Stimulated activated effector memory CD8-positive, alpha-beta T cell treated with anti-CD3 and anti-CD28 coated beads, Interleukin-12 subunit alpha, Interleukin-12 subunit beta, amount 100 ng/mL, for 72 hours (primary cell): Measurements from ENCODE around the gene PRKG1.

Experiments
- ATAC-seq: fragments of 150-1000 bp; cut with Tn5 transposase; 2 replicates; pipeline ENCODE4 v1.10.0; 2021
- DNase-seq, 2 donors: peaks; one replicate each; pipeline ENCODE4 v3.0.0; 2021 to 2022; ENCODE audit warnings: low spot score in 2 of 2
- H3K27ac Mint-ChIP-seq: one replicate; pipeline ENCODE4 v1.8.0; 2022; ENCODE audit warnings: mild to moderate bottlenecking, mixed read lengths
- H3K36me3 Mint-ChIP-seq: one replicate; pipeline ENCODE4 v1.8.0; 2022; ENCODE audit warnings: mild to moderate bottlenecking, mixed read lengths
- H3K4me1 Mint-ChIP-seq: one replicate; pipeline ENCODE4 v1.8.0; 2022; ENCODE audit warnings: mixed read lengths
- H3K4me3 Mint-ChIP-seq: one replicate; pipeline ENCODE4 v1.8.0; 2022; ENCODE audit warnings: mild to moderate bottlenecking, mixed read lengths
- H3K9me3 Mint-ChIP-seq: one replicate; pipeline ENCODE4 v1.8.0; 2022; ENCODE audit warnings: mixed read lengths

The PRKG1 gene

DNA sequence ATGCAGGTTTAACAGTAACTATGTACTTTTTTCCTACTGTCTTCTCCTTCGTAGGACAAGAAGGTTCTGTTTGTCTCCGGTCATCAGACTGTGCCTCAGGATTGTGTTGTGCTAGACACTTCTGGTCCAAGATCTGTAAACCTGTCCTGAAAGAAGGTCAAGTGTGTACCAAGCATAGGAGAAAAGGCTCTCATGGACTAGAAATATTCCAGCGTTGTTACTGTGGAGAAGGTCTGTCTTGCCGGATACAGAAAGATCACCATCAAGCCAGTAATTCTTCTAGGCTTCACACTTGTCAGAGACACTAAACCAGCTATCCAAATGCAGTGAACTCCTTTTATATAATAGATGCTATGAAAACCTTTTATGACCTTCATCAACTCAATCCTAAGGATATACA lies 1242.2 kb downstream of the PRKG1 start:
- no peaks in the 10 kb centered on the region for H3K4me1 Mint-ChIP-seq
- no peaks in the 10 kb centered on the region for H3K9me3 Mint-ChIP-seq
- no peak for ATAC-seq
- no peak overlapping the region for H3K27ac Mint-ChIP-seq
- no peak overlapping the region for H3K4me3 Mint-ChIP-seq
- DNase-seq, result no peak
- peaks cover 6% of the 10 kb centered on the region for H3K36me3 Mint-ChIP-seq

DNA sequence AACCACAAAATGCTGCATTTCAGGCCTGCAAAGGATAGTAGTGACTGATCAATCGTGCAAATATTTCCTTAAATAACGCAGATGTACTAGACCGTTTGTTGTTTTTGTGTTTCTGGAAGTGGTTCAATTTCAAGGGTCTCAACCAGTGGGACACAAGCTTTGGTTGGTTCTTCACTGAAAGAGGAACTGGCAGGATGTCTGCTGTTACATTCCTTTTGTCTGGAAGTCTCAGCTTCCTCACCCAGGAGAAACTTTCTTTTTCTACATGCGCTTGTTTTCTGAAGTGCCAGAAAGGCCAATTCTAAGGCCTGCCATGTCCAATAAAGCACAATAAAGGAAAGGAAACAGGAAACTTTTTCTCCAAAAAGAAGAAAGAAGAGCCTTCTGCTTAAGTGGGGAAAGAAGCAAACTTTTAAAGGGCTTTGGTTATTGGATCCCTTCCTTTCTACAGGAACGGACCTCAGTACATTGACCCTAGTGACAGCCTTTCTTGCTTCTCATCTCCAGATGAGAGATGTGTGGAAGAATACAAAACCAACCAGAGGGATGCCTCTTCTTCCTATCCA lies 1243.9 kb downstream of the PRKG1 start:
- Mint-ChIP-seq H3K9me3 (peaks cover 5% of the 10 kb centered on the region), H3K27ac (no peak overlapping the region), H3K4me3 (no peak overlapping the region), H3K36me3 (peaks cover 6% of the 10 kb centered on the region), H3K4me1 (no peaks in the 10 kb centered on the region)
- no peak for DNase-seq
- ATAC-seq, result no peak

DNA sequence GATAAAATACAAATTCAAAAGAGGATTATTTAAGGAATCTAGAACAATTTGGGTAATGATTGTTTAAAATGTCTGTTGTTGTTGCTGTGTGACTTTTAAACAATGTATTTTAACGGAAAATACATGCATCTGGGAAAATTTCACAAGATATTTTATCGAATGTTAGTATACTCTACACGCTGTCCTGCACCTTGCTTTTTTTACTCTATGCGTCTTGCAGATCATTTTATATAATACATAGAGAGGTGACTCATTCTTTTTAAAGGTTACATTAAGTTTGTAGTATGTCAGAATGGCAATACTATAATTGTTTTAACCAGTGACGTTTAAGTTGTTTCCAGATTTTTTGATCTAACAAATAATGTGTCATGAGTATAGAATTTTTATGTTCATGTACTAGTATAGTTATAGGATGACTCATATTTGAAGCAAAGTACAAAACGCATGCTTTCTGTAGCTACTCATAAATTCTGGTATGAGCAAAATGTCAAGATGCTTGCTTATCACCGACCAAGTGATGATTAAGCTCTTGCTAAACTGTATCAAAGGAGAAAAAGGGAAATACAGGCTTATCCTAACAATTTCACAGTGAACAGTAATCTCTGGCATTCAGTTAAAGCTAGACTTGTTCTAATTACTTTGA lies 1244.7 kb downstream of the PRKG1 start:
- H3K27ac Mint-ChIP-seq, result no peak overlapping the region
- H3K9me3 Mint-ChIP-seq, result peaks cover 8% of the 10 kb centered on the region
- DNase-seq (no peak), ATAC-seq (no peak)
- no peaks in the 10 kb centered on the region for H3K4me1 Mint-ChIP-seq
- peaks cover 6% of the 10 kb centered on the region for H3K36me3 Mint-ChIP-seq
- no peak overlapping the region for H3K4me3 Mint-ChIP-seq

DNA sequence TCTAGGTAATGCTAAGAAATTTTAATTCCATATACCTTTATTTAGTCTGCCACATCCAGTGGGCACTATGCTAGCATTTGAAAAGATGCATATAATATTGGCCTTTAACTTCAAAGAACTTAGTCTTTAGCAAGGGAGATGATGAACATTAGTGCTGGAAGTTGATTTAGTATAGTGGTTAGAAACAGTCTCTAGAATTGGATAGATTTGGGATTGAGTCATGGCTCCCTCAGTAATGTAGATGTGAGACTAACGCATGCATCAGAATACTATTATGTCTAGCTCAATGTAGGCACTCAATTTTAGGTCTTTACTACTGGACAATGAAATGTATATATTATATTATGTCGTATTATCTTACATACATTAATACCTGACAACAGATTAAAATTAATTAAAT lies 1245.6 kb downstream of the PRKG1 start:
- peaks cover 8% of the 10 kb centered on the region for H3K9me3 Mint-ChIP-seq
- no peaks in the 10 kb centered on the region for H3K4me1 Mint-ChIP-seq
- no peak overlapping the region for H3K4me3 Mint-ChIP-seq
- H3K27ac Mint-ChIP-seq, result no peak overlapping the region
- no peak for ATAC-seq
- DNase-seq, result no peak
- H3K36me3 Mint-ChIP-seq, result no peaks in the 10 kb centered on the region

DNA sequence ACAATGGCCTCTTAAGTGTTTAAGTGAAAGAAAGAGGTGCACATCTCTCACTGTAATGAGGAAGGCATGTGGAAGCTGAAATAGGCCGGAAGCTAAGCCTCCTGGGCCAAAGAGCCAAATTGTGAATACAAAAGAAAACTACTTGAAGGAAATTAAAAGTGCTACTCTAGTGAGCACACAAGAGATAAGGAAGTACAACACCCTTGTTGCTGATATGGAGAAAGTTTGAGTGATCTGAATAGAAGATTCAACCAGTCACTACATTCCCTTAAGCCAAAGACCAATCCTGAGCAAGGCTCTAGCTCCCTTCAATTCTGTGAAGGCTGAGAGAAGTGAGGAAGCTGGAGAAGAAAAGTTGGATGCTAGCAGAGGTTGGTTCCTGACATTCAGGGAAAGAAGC lies 1248.0 kb downstream of the PRKG1 start:
- Mint-ChIP-seq H3K4me1 (no peaks in the 10 kb centered on the region), H3K4me3 (no peak overlapping the region), H3K27ac (no peak overlapping the region), H3K36me3 (no peaks in the 10 kb centered on the region), H3K9me3 (peaks cover 12% of the 10 kb centered on the region)
- DNase-seq, result no peak
- no peak for ATAC-seq

DNA sequence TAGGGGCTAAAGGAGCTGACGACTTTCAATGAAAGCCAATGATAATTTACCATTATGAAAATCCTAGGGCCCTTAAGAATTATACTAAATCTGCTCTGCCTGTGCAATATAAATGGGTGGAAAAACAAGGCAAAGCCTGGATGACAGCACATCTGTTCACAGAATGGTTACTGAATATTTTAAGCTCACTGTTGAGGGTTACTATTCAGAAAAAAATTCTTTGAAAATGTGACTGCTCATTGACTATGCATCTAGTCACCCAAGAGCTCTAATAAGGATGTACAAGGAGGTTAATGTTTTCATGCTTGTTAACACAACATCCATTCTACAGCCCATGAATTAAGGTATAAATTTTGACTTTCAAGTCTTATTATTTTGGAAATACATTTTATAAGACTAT lies 1248.6 kb downstream of the PRKG1 start:
- no peak for ATAC-seq
- H3K9me3 Mint-ChIP-seq, result peaks cover 12% of the 10 kb centered on the region
- DNase-seq, result no peak

DNA sequence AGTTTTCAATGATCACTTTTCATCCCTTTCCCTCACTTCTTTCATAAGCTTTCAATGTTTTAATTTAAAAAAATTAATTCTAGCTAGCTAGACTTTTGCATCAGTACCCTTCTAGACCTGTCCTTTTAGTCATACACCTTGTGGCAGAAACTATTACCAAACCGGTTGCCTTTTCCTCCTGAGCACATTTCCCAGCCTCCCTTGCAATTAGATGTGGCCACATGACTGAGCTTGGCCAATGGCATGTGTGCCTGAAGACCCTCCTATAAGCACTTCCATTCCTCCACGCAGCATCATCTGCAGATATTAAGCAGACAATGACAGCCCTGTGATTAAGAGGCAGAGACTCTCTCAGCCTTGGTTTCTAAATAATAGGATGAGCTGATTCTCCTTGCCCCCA lies 1252.1 kb downstream of the PRKG1 start:
- ATAC-seq (no peak), DNase-seq (no peak)
- Mint-ChIP-seq H3K9me3 (peaks cover 12% of the 10 kb centered on the region), H3K4me3 (no peak overlapping the region), H3K4me1 (no peaks in the 10 kb centered on the region), H3K27ac (no peak overlapping the region), H3K36me3 (no peaks in the 10 kb centered on the region)

More for the DNA sequence above, 1248.6 kb downstream of the PRKG1 start:
- Mint-ChIP-seq H3K36me3 (no peaks in the 10 kb centered on the region), H3K4me3 (no peak overlapping the region), H3K4me1 (no peaks in the 10 kb centered on the region), H3K27ac (no peak overlapping the region)

DNA sequence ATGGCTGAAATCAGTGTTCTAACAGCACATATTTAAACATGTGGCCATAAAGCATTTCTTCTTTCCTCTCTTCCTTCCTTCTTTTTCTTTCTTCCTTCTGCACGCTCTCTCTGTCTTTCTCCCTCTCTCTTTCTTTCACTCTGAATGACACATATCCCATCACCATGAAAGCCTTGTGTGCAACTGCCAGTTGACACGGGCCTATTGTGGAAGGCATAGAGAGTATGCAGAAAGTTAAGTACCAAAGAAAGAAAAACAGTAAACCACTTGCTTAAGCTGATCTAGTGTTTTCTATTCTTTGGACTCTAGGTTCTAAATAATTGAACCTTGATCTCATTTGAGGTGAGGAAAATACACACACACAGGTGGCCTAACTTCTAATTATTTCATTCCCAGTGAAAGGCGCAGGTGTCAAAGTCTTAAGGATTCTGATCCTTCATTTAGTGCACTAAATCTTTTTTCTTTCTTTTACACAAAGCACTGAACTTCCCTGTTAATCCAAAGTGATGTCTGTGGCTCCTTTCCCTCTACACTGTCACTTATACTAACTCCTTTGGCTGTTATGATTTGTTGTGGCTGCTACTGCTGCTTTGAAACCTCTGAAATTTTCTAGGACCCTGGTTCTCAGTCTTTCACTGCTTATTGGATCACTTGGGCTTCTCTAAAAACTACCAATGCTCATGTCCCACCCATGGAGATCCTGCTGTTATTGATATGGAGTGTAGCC lies 1257.5 kb downstream of the PRKG1 start:
- Mint-ChIP-seq H3K4me1 (no peaks in the 10 kb centered on the region), H3K9me3 (peaks cover 5% of the 10 kb centered on the region), H3K4me3 (no peak overlapping the region), H3K36me3 (no peaks in the 10 kb centered on the region), H3K27ac (no peak overlapping the region)
- ATAC-seq (no peak), DNase-seq (no peak)

DNA sequence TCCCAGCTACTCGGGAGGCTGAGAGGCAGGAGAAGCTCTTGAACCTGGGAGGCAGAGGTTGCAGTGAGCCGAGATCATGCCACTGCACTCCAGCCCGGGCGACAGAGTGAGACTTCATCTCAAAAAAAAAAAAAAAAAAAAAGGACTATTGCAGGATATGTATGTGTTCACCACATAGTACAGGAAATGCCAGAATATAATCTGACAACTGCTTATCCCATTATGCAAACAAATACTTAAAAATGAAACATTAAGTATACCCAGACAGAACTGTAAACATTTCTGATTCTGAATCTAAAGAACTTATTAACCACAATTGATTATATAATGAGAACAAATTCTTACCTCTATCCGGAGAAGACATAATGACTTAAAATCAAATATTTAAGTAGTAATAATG lies 1258.5 kb downstream of the PRKG1 start:
- H3K27ac Mint-ChIP-seq, result no peak overlapping the region
- H3K36me3 Mint-ChIP-seq, result no peaks in the 10 kb centered on the region
- no peaks in the 10 kb centered on the region for H3K4me1 Mint-ChIP-seq
- peaks cover 10% of the 10 kb centered on the region for H3K9me3 Mint-ChIP-seq
- no peak for DNase-seq
- ATAC-seq, result no peak
- no peak overlapping the region for H3K4me3 Mint-ChIP-seq

DNA sequence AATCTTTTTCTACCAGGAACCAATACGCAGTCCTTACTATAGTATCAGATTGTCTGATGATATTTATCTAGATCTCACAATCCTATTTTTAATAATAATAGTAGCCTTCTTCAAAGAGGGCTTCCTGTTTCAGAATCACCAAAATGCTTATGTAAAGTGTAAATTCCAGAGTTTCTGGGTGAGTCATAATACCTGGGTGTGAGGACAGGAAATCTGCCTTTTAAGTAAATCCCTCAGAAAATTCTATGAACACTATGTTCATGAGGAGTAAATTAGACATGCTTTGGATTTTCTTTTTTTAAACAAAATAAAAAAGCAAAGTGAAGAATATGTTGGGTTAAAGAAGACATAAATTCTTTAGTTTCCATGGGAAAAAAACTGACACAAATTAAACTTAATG lies 1260.3 kb downstream of the PRKG1 start:
- Mint-ChIP-seq H3K36me3 (no peaks in the 10 kb centered on the region), H3K9me3 (peaks cover 11% of the 10 kb centered on the region), H3K4me3 (no peak overlapping the region), H3K27ac (no peak overlapping the region), H3K4me1 (no peaks in the 10 kb centered on the region)
- DNase-seq (no peak), ATAC-seq (no peak)

DNA sequence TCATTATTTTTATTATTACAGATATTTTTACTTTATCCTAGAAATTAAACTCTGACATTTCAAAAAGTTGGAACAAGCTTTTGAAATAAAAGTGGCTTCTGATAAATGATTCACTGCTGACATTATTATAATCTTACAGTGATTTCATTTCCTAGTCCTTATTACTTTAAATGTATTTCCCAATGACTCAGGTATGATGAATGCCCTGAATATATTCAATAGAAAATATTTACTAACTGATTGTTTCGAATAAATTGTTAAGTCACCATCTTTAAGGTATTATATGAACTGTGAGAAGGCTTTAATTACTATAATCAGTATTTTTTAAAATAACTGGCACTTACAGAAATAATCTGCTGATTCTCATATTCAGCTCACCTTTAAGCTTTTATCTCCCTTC lies 1261.4 kb downstream of the PRKG1 start:
- Mint-ChIP-seq H3K4me3 (no peak overlapping the region), H3K27ac (no peak overlapping the region), H3K4me1 (no peaks in the 10 kb centered on the region), H3K36me3 (no peaks in the 10 kb centered on the region), H3K9me3 (peaks cover 11% of the 10 kb centered on the region)
- no peak for ATAC-seq
- DNase-seq, result no peak

DNA sequence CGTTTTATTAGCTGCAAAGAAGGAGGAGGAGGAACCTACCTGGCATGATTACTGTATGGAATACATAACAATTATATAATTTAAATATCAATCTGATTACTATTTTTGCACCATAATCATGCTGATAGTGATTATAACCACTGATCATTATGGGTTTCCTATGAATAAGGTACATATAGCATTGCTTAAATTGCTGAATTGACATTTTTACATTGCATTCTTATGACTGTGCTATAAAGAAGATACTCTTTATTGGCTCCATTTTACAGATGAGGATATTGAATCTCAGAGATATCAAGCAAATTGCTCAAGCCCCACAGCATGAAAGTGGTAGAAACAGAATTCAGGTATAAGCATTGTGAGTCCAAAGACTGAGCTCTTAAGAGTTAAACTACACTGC lies 1262.9 kb downstream of the PRKG1 start:
- H3K36me3 Mint-ChIP-seq, result no peaks in the 10 kb centered on the region
- DNase-seq (no peak), ATAC-seq (no peak)
- no peaks in the 10 kb centered on the region for H3K4me1 Mint-ChIP-seq
- no peak overlapping the region for H3K27ac Mint-ChIP-seq
- H3K9me3 Mint-ChIP-seq, result peaks cover 10% of the 10 kb centered on the region
- no peak overlapping the region for H3K4me3 Mint-ChIP-seq

DNA sequence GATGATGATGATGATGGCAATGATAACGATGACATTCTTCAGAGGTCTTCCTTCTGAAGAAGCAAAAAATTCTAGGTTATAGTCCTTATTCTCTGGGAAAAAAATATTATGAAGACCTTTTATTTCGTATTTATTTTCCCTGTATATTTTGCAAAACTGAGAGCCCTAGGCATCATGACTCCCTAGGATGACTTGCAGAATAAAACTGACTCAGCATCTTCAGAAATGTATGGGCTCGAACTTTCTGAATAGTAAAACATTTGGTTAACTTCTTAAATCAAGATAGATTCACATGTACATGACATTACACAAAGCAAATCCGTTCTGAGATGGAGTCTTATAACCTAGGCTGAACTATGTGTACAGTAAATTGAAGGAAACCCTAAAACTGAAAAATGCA lies 1269.2 kb downstream of the PRKG1 start:
- H3K9me3 Mint-ChIP-seq, result peaks cover 3% of the 10 kb centered on the region
- no peak for ATAC-seq

DNA sequence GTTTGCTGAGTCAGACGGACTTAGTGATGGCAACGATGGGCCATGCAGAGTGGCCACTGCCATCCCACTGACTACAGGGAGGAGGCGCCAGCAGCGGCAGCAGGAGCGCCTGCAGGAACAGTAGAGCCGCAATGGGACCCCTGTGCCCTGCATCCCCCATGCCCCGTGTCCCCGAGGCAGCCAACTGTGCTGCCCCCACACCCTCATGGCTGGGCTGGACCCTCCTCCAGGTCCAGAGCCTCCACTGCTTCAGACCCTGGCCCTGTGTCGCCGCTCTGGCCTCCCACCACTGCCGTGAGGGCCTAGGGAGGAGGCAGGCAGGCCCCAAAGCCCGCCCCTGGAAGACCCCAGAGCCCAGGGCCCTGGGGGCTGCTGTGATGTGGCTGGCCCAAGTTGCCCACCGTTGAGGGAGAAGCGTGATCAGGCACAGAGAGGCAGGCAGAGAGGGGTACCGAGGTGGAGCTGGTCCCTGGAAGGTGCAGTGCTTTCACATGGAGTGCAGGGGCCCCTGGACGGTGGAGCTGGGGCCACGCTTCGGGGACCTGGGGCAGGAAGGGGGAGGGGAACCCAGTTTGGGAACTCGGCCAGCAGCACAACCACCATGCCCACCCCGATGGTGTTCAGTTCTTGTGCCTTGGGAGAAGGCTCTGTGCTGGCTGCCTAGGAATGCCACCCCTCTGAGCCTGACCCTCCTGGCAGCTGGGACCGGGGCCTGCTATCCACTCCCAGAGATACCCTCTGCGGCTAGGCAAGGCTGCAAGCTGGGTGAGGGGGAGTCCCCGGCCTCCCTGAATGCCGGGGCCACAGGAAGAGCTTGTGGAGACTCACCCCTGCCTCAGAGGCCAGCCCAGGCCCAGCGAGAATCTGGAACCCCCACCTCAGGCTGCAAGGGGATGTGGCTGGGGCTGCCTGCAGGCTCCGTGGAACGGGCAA lies 1272.4 kb downstream of the PRKG1 start:
- H3K4me3 Mint-ChIP-seq, result no peak overlapping the region

More for the DNA sequence above, 1269.2 kb downstream of the PRKG1 start:
- Mint-ChIP-seq H3K27ac (no peak overlapping the region), H3K4me3 (no peak overlapping the region), H3K4me1 (no peaks in the 10 kb centered on the region), H3K36me3 (no peaks in the 10 kb centered on the region)
- no peak for DNase-seq

DNA sequence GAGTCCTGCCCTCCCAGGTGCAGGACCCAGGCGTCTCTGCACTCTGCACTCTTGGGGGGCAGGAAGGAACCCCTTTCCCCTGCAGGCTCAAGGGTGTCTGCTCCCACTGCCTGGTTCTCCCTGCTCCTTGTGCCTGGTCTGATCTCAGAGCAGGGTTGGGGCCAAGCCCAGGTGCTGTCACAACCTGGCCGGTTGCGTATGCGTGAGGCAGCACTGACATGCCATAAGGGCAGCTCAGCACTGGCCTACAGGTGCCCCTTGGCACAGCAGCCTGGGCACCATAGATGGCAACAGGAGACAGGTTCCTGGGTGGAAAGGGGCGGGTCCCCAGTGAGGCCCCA lies 1273.0 kb downstream of the PRKG1 start:
- DNase-seq, result no peak

More for the DNA sequence above, 1272.4 kb downstream of the PRKG1 start:
- Mint-ChIP-seq H3K36me3 (no peaks in the 10 kb centered on the region), H3K9me3 (no peaks in the 10 kb centered on the region), H3K4me1 (no peaks in the 10 kb centered on the region), H3K27ac (no peak overlapping the region)
- ATAC-seq (peak; percentile 19), DNase-seq (no peak)

More for the DNA sequence above, 1273.0 kb downstream of the PRKG1 start:
- H3K27ac Mint-ChIP-seq, result no peak overlapping the region
- no peaks in the 10 kb centered on the region for H3K9me3 Mint-ChIP-seq
- no peak overlapping the region for H3K4me3 Mint-ChIP-seq
- no peaks in the 10 kb centered on the region for H3K4me1 Mint-ChIP-seq
- peak; percentile 8 for ATAC-seq
- no peaks in the 10 kb centered on the region for H3K36me3 Mint-ChIP-seq
